Keratinocyte (primary cell): Measurements from ENCODE around the gene POU3F1. TPM values are rescaled to one million over a fixed set of nuclear protein-coding genes. Genes with fewer than 3 reads are reported as not detected.
A peak's percentile ranks its signal among the peaks of the same experiment; 100 is the strongest.

Source experiments
- DNase-seq: peaks from one replicate; pipeline ENCODE4 v3.0.0-alpha.2; 2011; ENCODE audit warnings: low read depth, missing footprints, low spot score
- FAIRE-seq: peaks from 2 replicates; lab custom pipeline; 2011; peaks lifted over from hg19 to GRCh38; lab: Jason Lieb, UNC
- H2AFZ ChIP-seq: 2 replicates; pipeline ENCODE4 v1.6.0; 2012; ENCODE audit warnings: low read length, control low read depth, inconsistent platforms; ENCODE audit not compliant: control insufficient read depth
- H3K27ac ChIP-seq: 2 replicates; pipeline ENCODE4 v1.5.1; 2011; ENCODE audit warnings: low read length; ENCODE audit not compliant: control insufficient read depth, insufficient read depth
- H3K27me3 ChIP-seq: 3 replicates; pipeline ENCODE4 v1.6.0; 2011; ENCODE audit warnings: low read length; ENCODE audit not compliant: control insufficient read depth, insufficient read depth; ENCODE audit errors: extremely low read depth
- H3K36me3 ChIP-seq, 2 experiments: 2 replicates in 1 of 2; 3 replicates in 1 of 2; pipeline ENCODE4 v1.5.1; 2011; ENCODE audit warnings: low read length in 2 of 2, mild to moderate bottlenecking in 1 of 2; ENCODE audit not compliant: control insufficient read depth in 2 of 2, insufficient read depth in 2 of 2; ENCODE audit errors: extremely low read depth in 1 of 2
- H3K4me1 ChIP-seq: 3 replicates; pipeline ENCODE4 v1.5.1; 2011; ENCODE audit warnings: low read length; ENCODE audit not compliant: control insufficient read depth, insufficient read depth; ENCODE audit errors: extremely low read depth
- H3K4me2 ChIP-seq: 3 replicates; pipeline ENCODE4 v1.6.0; 2011; ENCODE audit warnings: low read depth, low read length; ENCODE audit not compliant: control insufficient read depth, insufficient read depth; ENCODE audit errors: extremely low read depth
- H3K4me3 ChIP-seq, 3 experiments: fragments of 200-600 bp in 1 of 3; sonication (generic) in 1 of 3; 2 replicates in 2 of 3; 3 replicates in 1 of 3; pipeline ENCODE4 v1.5.1; 2011 to 2016; ENCODE audit warnings: low read length in 3 of 3, mild to moderate bottlenecking in 3 of 3, control low read depth in 2 of 3, inconsistent platforms in 1 of 3, low read depth in 1 of 3, mixed read lengths in 1 of 3, mixed run types in 1 of 3, moderate library complexity in 1 of 3; ENCODE audit not compliant: control insufficient read depth in 2 of 3, insufficient read depth in 2 of 3; ENCODE audit errors: extremely low read depth in 1 of 3
- H3K79me2 ChIP-seq: 2 replicates; pipeline ENCODE4 v1.6.0; 2012; ENCODE audit warnings: low read length; ENCODE audit not compliant: control insufficient read depth, insufficient read depth
- H3K9ac ChIP-seq: 3 replicates; pipeline ENCODE4 v1.6.0; 2011; ENCODE audit warnings: low read length; ENCODE audit not compliant: control insufficient read depth, insufficient read depth; ENCODE audit errors: extremely low read depth
- H3K9me1 ChIP-seq: 3 replicates; pipeline ENCODE4 v1.6.0; 2011; ENCODE audit warnings: low read length; ENCODE audit not compliant: control insufficient read depth, insufficient read depth; ENCODE audit errors: extremely low read depth
- H3K9me3 ChIP-seq: 2 replicates; pipeline ENCODE4 v1.5.1; 2012; ENCODE audit warnings: low read depth, low read length; ENCODE audit not compliant: control insufficient read depth
- H4K20me1 ChIP-seq: 3 replicates; pipeline ENCODE4 v1.6.0; 2011; ENCODE audit warnings: low read length; ENCODE audit not compliant: control insufficient read depth, insufficient read depth; ENCODE audit errors: extremely low read depth
- CTCF ChIP-seq, 3 experiments: IDR thresholded peaks in 1 of 3; conservative IDR thresholded peaks in 1 of 3; optimal IDR thresholded peaks in 1 of 3; 2 replicates in 2 of 3; 3 replicates in 1 of 3; pipeline versions ENCODE3 to v1.5.1; 2011; ENCODE audit warnings: low read length in 3 of 3, mild to moderate bottlenecking in 3 of 3, moderate library complexity in 2 of 3, control low read depth in 1 of 3, inconsistent platforms in 1 of 3; ENCODE audit not compliant: insufficient read depth in 2 of 3; ENCODE audit errors: extremely low read depth in 1 of 3
- EZH2 ChIP-seq: IDR thresholded peaks from one replicate; pipeline ENCODE4 v1.6.1; 2012; ENCODE audit warnings: inconsistent platforms, mild to moderate bottlenecking, low read length, moderate library complexity
- dilution Hi-C: fragments of 300-500 bp; cut with MboI; formaldehyde crosslinking; loops from one replicate; pipeline ENCODE4 v1.7.0; 2020; ENCODE audit warnings: low sequenced_read_pairs; ENCODE audit not compliant: extremely low pct_ligation_motif_present
- polyA plus RNA-seq, 5 experiments: library from polyadenylated mRNA; depleted of rRNA in 3 of 5; stranded (reverse) in 3 of 5; stranded (forward) in 1 of 5; unstranded in 1 of 5; fragments of >200 nt; gene quantifications; 1 replicate in 1 of 5; 2 replicates in 3 of 5; 3 replicates in 1 of 5; pipeline versions ENCODE4 v1.2.1 to v1.2.3, GENCODE V29; 2011 to 2012; ENCODE audit warnings: missing spikeins in 2 of 5, low read depth in 1 of 5, low replicate concordance in 1 of 5

POU3F1 gene
- polyA plus RNA-seq, 1 donor (not counting 4 experiments of a cell fraction or from before 2014, with no cell fraction given), result 0.59 TPM

- dilution Hi-C loops, result no loop called here
- H2AFZ ChIP-seq, result peak within 1 kb of the TSS; percentile 90
Measured at GRCh38 chr1:38012363-38013226, 34.0 kb downstream of the POU3F1 start, which contains the start of gene UTP11. UTP11 (plus strand) TSS chr1:38012734; CDS start chr1:38012803, 69 bp downstream.

GRCh38 chr1:38009841-38010180, 36.8 kb downstream of the POU3F1 start:
- H2AFZ ChIP-seq, result no peak overlapping the region
- H3K27me3 ChIP-seq, result no peaks in the 10 kb centered on the region
- FAIRE-seq, result no peak
- no peak overlapping the region for H3K9ac ChIP-seq
- H3K36me3 ChIP-seq, result no peaks in the 10 kb centered on the region
- no peak overlapping the region for H3K4me3 ChIP-seq
- peaks cover 30% of the 10 kb centered on the region for H3K4me1 ChIP-seq
- dilution Hi-C loops, result no loop called here
- H3K9me3 ChIP-seq, result no peaks in the 10 kb centered on the region
- H3K9me1 ChIP-seq, result no peaks in the 10 kb centered on the region
- DNase-seq, result no peak
- H3K27ac ChIP-seq, result no peak overlapping the region
- no peak for TF ChIP-seq EZH2
- no peak for TF ChIP-seq CTCF (optimal IDR thresholded peaks at IDR 0.05 in 1 of 3, IDR thresholded peaks at IDR 0.05 in 1 of 3, conservative IDR thresholded peaks at IDR 0.05 in 1 of 3; ENCODE audit: extremely low read depth in 1 of 3, insufficient read depth in 2 of 3, low read length in 3 of 3)
- peaks cover 23% of the 10 kb centered on the region for H3K79me2 ChIP-seq
- H3K4me2 ChIP-seq, result no peak overlapping the region
- H4K20me1 ChIP-seq, result no peaks in the 10 kb centered on the region

More at GRCh38 chr1:38012363-38013226, 34.0 kb downstream of the POU3F1 start, which contains the start of gene UTP11:
- Histone ChIP-seq H3K9ac (peak within 1 kb of the TSS; percentile 95), H3K4me3 (peak within 1 kb of the TSS; percentile 69 to 92 (median 88)), H3K9me1 (peaks cover 3% of the 10 kb centered on the region), H3K4me2 (peak within 1 kb of the TSS; percentile 84), H4K20me1 (no peaks in the 10 kb centered on the region), H3K27ac (peak within 1 kb of the TSS; percentile 92), H3K4me1 (peaks cover 35% of the 10 kb centered on the region), H3K9me3 (no peaks in the 10 kb centered on the region), H3K79me2 (peaks cover 48% of the 10 kb centered on the region), H3K36me3 (peaks cover 1 to 14% of the 10 kb centered on the region in 2 experiments), H3K27me3 (no peaks in the 10 kb centered on the region)
- peak; percentile 98 for DNase-seq
- peak; percentile 79 for FAIRE-seq
- TF ChIP-seq CTCF (optimal IDR thresholded peaks at IDR 0.05 in 1 of 3, IDR thresholded peaks at IDR 0.05 in 1 of 3, conservative IDR thresholded peaks at IDR 0.05 in 1 of 3; ENCODE audit: extremely low read depth in 1 of 3, insufficient read depth in 2 of 3, low read length in 3 of 3) (no peak), EZH2 (no peak)
